GM18519 (cell line): ENCODE data around the gene EDEM3.
A peak's percentile ranks its signal among the peaks of the same experiment; 100 is the strongest.
"Not testable (repeated sequence)": the region's sequence is repeated elsewhere in the genome, so short reads cannot be mapped to it uniquely, and the experiment has no call there.

ENCODE experiments used
- ATAC-seq: cut with Tn5 transposase; IDR thresholded peaks from one replicate; pipeline ENCODE4 v1.9.1; 2021; ENCODE audit warnings: mild to moderate bottlenecking, moderate library complexity; ENCODE audit not compliant: unreplicated experiment, low FRiP score

Gene EDEM3, protein sequence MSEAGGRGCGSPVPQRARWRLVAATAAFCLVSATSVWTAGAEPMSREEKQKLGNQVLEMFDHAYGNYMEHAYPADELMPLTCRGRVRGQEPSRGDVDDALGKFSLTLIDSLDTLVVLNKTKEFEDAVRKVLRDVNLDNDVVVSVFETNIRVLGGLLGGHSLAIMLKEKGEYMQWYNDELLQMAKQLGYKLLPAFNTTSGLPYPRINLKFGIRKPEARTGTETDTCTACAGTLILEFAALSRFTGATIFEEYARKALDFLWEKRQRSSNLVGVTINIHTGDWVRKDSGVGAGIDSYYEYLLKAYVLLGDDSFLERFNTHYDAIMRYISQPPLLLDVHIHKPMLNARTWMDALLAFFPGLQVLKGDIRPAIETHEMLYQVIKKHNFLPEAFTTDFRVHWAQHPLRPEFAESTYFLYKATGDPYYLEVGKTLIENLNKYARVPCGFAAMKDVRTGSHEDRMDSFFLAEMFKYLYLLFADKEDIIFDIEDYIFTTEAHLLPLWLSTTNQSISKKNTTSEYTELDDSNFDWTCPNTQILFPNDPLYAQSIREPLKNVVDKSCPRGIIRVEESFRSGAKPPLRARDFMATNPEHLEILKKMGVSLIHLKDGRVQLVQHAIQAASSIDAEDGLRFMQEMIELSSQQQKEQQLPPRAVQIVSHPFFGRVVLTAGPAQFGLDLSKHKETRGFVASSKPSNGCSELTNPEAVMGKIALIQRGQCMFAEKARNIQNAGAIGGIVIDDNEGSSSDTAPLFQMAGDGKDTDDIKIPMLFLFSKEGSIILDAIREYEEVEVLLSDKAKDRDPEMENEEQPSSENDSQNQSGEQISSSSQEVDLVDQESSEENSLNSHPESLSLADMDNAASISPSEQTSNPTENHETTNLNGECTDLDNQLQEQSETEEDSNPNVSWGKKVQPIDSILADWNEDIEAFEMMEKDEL

GRCh38 chr1:184754476-184755225 lies at the start of gene EDEM3:
Gene EDEM3, minus strand, starts transcription at chr1:184754858. Its CDS starts 212 bp downstream, at chr1:184754646.
- ATAC-seq: peak; percentile 85

DNA sequence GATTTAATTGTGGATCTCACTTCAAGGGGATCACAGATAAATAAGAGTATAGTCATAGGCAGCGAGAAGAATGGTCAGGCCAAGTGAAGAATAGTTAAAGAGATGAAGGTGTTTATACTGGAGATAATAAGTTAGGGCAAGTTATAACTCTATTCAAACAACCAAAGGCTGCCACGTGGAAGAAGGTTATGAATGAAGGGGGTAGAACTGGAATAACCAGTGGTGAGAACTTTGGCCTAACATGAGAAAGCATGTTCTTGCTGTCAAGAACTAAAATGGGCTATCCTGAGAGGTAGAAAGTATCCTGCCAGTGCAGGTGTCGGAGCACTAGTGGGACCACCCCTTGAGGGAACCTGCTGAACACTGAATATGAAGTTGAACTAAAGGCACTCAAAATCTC lies 49.6 kb upstream of the EDEM3 start:
- ATAC-seq: no peak

DNA sequence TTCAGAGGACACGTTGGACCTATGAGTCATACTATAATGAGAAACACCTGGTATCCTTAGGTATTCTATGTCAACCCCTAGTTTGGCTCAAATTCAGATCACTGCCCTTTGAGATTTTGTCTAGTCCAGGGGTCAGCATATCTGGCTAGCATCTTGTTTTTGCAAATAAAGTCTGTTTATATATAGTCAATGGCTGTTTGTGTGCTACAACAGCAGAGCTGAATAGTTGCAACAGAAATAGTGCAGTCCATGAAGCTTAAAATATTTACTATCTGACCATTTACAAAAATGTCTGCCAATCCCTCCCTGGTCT lies 48.5 kb upstream of the EDEM3 start:
- no peak for ATAC-seq

GRCh38 chr1:184802354-184803179 lies 47.9 kb upstream of the EDEM3 start:
- ATAC-seq: no peak

DNA sequence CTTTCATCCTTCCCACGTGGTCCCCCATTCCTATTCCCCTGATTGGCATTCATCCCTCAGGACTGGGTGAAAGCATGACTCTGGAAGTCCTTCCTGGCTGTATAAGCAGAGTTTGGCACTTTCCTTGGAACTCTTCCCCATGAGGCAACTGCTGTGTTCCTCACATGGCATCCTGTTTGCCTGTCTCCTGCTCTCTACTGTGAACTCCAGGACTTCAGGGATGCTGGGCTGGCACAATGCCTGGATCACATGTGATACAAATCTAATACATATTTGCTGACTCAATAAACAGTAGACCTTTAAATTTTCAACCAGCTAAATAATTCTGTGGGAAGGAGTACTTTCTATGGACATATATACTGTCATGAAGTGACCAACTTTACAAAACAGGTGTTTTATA lies 46.8 kb upstream of the EDEM3 start:
- no peak for ATAC-seq

- no peak for ATAC-seq
These were observed 46.2 kb upstream of the EDEM3 start for GRCh38 chr1:184800876-184801275.

DNA sequence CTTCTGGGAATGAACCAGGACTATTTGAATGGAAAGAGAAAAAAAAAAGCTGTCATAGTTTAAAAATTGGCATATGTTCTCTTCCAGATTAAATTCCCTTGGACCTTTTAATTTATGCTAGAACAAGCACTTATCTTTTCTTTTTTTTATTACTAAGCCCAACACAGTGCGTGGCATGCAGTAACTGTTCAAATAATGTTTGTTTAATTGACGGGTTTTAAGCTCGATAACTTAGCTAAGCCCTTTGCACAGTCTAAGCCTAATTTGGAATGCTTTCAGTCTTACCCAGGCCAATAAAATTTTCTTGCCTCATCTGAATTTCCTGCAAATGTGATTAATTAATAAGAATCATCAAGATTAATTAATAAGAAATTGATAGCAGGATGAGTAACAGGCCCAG lies 39.3 kb upstream of the EDEM3 start:
- ATAC-seq: no peak

- no peak for ATAC-seq
These were observed 37.9 kb upstream of the EDEM3 start for GRCh38 chr1:184792450-184792969.

GRCh38 chr1:184791550-184791900 lies 36.9 kb upstream of the EDEM3 start:
- ATAC-seq: no peak

DNA sequence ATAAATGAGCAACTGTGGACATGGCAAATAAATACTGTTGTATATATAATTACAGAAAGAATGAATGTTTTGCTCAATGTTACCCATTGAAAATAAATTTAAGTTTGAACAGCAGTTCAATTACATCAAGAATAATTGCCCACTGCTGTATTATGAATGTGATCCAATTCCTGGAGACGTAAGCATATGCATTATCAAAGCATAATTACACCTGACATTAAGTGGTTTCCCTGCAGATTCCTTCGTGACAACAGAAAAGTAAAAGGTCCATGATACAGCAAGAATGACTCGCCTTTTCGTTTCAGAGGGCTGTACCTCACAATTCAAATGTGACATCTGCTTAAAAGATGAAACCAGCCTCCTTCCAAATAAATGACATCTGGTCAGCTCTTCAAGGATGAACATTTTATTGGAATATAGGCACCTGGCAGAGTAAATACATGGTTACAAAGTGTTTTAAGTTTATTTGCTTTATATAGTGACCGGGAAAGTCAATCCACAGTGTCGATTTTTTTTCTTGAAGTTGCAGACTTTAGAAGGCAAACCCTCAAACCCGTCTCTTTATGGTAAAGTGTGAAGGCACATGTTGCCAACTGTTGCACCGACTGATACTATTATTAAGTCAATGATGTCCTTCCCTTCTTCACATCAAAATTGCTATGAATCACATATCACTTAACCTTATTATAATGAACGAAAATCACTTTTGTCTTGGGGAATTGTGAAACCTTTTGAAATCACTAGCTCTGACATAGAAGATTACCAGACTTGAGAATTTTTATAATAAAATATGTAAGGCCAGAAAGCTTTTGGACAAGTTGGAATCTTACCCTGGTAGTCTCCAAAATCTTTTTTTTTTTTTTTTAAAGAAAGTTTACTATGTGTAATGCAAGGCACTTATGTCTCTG lies 36.2 kb upstream of the EDEM3 start:
- ATAC-seq: no peak

GRCh38 chr1:184789884-184790283 lies 35.2 kb upstream of the EDEM3 start:
- ATAC-seq: no peak

GRCh38 chr1:184788970-184789369 lies 34.3 kb upstream of the EDEM3 start:
- ATAC-seq: no peak

DNA sequence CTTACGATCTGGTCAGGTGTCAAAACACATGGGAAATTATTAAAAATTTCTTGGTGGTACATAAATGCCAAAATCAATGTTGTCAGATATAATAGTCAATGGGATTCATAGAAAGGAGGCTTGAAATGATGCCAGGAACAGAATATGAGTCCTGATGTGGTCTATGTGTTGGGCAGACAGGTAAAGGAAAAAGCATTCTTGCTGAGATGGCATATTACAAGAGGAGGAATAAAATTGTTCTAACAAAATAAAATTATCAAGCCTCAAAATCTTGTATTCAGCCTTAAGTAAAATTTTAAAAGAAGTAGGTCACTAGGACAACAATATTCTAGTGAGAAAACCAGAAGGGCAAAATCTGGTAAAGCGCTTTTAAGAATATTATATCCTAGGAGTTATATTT lies 30.9 kb upstream of the EDEM3 start:
- no peak for ATAC-seq

- ATAC-seq: not testable (repeated sequence)
These were observed 29.1 kb upstream of the EDEM3 start for GRCh38 chr1:184783723-184784122.

DNA sequence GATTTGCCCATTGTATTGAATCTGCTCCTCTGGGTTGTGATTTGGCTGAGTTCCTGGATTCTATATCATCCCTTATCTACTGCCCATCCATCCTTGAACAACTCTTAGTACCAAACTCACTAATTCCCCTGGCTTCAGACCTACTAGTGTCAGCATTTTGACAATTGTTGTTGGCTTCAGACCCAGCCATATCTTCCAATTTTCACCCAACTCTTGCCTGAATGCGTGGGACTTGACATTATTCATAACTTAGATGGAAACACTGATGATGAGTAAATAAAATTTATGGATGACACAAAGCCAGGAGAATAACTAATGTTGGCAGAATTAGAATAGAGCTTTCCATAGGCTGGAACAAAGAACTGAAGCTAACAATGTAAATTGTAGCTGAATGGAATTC lies 27.3 kb upstream of the EDEM3 start:
- no peak for ATAC-seq

- no peak for ATAC-seq
These were observed 21.2 kb upstream of the EDEM3 start for GRCh38 chr1:184775885-184776284.

GRCh38 chr1:184775329-184775728 lies 20.7 kb upstream of the EDEM3 start:
- no peak for ATAC-seq

DNA sequence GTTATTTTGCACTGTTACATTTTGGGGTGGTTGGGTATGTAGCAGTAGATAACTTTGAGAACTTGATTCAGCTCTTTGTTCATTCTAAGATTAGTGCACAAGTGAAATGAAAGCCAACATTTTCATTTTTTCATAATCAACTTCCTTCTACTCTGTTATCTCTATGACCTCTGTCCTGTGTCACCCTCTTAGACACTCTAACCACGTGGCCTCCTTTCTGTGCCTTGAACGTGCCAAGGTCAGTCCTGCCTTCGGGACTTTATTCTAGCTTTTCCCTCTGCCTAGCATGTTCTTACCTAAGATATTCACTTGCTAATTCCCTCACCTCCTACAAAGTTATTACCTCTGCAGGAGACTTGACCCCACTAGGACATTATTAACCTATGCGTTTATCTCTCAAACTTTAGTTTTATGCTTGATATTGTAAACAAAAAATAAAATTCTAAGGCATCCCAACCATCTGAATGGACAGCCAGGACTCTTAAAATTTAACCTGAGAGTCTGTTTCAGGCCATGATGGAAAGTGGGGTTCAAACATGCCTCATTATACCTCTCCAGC lies 19.2 kb upstream of the EDEM3 start:
- no peak for ATAC-seq
